Adrenal gland (tissue), 5 donors: ENCODE measurements around the gene RAN.

Experiments
- POLR2A ChIP-seq, 2 donors: fragments of 450-650 bp; IDR thresholded peaks; one replicate each; pipeline ENCODE4 v1.6.1; 2017; ENCODE audit warnings: antibody characterized with exemption in 2 of 2, mild to moderate bottlenecking in 2 of 2, moderate library complexity in 1 of 2
- TF ChIP-seq, protein P1 (sequence below), 6 experiments: fragments of 450-650 bp in 4 of 6; fragments of 200-600 bp in 2 of 6; sonication (generic) in 1 of 6; IDR thresholded peaks; 1 replicate in 5 of 6; 2 replicates in 1 of 6; pipeline versions ENCODE4 v1.5.1 to v1.8.0; 2016 to 2021; ENCODE audit warnings: antibody characterized with exemption in 6 of 6, mild to moderate bottlenecking in 2 of 6, moderate library complexity in 1 of 6
- donor health status: DM: no; HTN: no; CAD: no.

DNA sequence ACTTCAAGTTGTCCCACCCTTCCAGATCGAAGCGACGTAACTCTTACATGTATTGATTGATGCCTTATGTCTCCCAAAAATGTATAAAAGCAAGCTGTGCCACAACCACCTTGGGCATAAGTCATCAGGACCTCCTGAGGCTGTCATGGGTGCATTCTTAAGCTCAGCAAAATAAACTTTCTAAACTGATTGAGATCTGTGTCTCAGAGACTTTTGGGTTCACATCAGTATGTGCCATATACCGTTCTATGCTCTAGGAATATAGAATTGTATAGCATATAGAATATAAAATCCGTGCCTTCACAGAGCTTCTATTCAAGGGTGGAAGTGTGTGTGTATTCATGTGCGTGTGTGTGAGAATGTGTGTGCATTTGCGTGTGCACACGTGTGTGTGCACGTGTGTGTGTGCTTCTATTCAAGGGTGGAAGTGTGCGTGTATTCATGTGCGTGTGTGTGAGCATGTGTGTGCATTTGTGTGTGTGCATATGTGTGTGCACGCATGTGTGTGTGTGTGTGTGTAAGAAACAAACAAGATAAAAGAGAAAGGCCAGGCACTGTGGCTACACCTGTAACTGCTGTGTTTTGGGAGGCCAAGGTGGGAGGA, 21.3 kb upstream of the RAN start:
- TF ChIP-seq, protein P1, sequence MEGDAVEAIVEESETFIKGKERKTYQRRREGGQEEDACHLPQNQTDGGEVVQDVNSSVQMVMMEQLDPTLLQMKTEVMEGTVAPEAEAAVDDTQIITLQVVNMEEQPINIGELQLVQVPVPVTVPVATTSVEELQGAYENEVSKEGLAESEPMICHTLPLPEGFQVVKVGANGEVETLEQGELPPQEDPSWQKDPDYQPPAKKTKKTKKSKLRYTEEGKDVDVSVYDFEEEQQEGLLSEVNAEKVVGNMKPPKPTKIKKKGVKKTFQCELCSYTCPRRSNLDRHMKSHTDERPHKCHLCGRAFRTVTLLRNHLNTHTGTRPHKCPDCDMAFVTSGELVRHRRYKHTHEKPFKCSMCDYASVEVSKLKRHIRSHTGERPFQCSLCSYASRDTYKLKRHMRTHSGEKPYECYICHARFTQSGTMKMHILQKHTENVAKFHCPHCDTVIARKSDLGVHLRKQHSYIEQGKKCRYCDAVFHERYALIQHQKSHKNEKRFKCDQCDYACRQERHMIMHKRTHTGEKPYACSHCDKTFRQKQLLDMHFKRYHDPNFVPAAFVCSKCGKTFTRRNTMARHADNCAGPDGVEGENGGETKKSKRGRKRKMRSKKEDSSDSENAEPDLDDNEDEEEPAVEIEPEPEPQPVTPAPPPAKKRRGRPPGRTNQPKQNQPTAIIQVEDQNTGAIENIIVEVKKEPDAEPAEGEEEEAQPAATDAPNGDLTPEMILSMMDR (IDR thresholded peaks at IDR 0.05) = no peak
- TF ChIP-seq POLR2A (IDR thresholded peaks at IDR 0.05) = no peak
